H1 (cell line): ENCODE data around the gene PRKN. TPM values are rescaled to one million over a fixed set of nuclear protein-coding genes. Genes with fewer than 3 reads are reported as not detected.

Source experiments
- CTCF ChIA-PET: fragments of 300-600 bp; sonication (Branson Sonifier 250); formaldehyde crosslinking; loops from one replicate; lab custom pipeline; 2021; ENCODE audit not compliant: partially characterized antibody; lab: Charles Lee
- POLR2A ChIA-PET: fragments of 300-600 bp; sonication (Branson Sonifier 250); formaldehyde crosslinking; loops from one replicate; lab custom pipeline; 2021; ENCODE audit warnings: inconsistent platforms; ENCODE audit not compliant: partially characterized antibody; lab: Charles Lee
- DNase-seq, 2 experiments: peaks; one replicate each; pipeline versions ENCODE4 v3.0.0 to v3.0.0-alpha.2; 2010 to 2022; ENCODE audit warnings: low spot score in 2 of 2, low read depth in 1 of 2, mixed read lengths in 1 of 2
- FAIRE-seq: peaks from 2 replicates; lab custom pipeline; 2011; peaks lifted over from hg19 to GRCh38; lab: Jason Lieb, UNC
- H2AFZ ChIP-seq: 2 replicates; pipeline ENCODE4 v1.8.1; 2012; ENCODE audit warnings: low read length, inconsistent platforms
- H2AK5ac ChIP-seq: 2 replicates; pipeline ENCODE4 v1.6.1; 2013; ENCODE audit warnings: low read depth, low read length
- H2BK120ac ChIP-seq: replicated peaks from 2 replicates; pipeline ENCODE3; 2013; ENCODE audit warnings: low read depth, low read length, inconsistent platforms
- H2BK12ac ChIP-seq: 2 replicates; pipeline ENCODE4 v1.6.1; 2013; ENCODE audit warnings: low read depth, low read length
- H2BK15ac ChIP-seq: 2 replicates; pipeline ENCODE4 v1.6.1; 2013; ENCODE audit warnings: low read length
- H2BK20ac ChIP-seq: 2 replicates; pipeline ENCODE4 v1.6.1; 2013; ENCODE audit warnings: low read length
- H2BK5ac ChIP-seq: 2 replicates; pipeline ENCODE4 v1.6.1; 2013; ENCODE audit warnings: low read depth, low read length
- H3K14ac ChIP-seq: 2 replicates; pipeline ENCODE4 v1.6.1; 2013; ENCODE audit warnings: inconsistent platforms; ENCODE audit not compliant: insufficient read length
- H3K18ac ChIP-seq: 2 replicates; pipeline ENCODE4 v1.6.1; 2013; ENCODE audit warnings: low read length; ENCODE audit errors: extremely low read depth
- H3K23ac ChIP-seq: 2 replicates; pipeline ENCODE4 v1.6.1; 2013; ENCODE audit warnings: inconsistent platforms; ENCODE audit not compliant: insufficient read length
- H3K23me2 ChIP-seq: 2 replicates; pipeline ENCODE4 v1.6.1; 2013; ENCODE audit warnings: low read depth, low read length
- H3K27ac ChIP-seq: 2 replicates; pipeline ENCODE4 v1.6.1; 2011; ENCODE audit warnings: low read depth, low read length, inconsistent platforms
- H3K27me3 ChIP-seq, 4 experiments: replicated peaks in 1 of 4; 1 replicate in 1 of 4; 2 replicates in 3 of 4; pipeline versions ENCODE4 v1.6.1 to v1.8.1; 2011 to 2013; ENCODE audit warnings: low read length in 3 of 4, mild to moderate bottlenecking in 3 of 4, inconsistent platforms in 2 of 4, mixed read lengths in 2 of 4, moderate library complexity in 1 of 4; ENCODE audit not compliant: control insufficient read depth in 3 of 4, insufficient read depth in 3 of 4; ENCODE audit errors: extremely low read depth in 1 of 4
- H3K36me3 ChIP-seq, 4 experiments: 2 replicates each; pipeline versions ENCODE4 v1.6.1 to v1.8.1; 2011 to 2013; ENCODE audit warnings: mild to moderate bottlenecking in 4 of 4, low read length in 3 of 4, moderate library complexity in 2 of 4, control low read depth in 1 of 4, inconsistent platforms in 1 of 4; ENCODE audit not compliant: insufficient read depth in 4 of 4, control insufficient read depth in 2 of 4
- H3K4ac ChIP-seq: replicated peaks from 2 replicates; pipeline ENCODE3; 2013; ENCODE audit warnings: low read length, low read depth, mixed read lengths, inconsistent platforms; ENCODE audit not compliant: insufficient read length
- H3K4me1 ChIP-seq, 4 experiments: replicated peaks in 1 of 4; 1 replicate in 1 of 4; 2 replicates in 3 of 4; pipeline versions ENCODE4 v1.6.1 to v1.8.1; 2011 to 2013; ENCODE audit warnings: low read length in 3 of 4, inconsistent platforms in 2 of 4, mixed read lengths in 1 of 4; ENCODE audit not compliant: insufficient read depth in 4 of 4, control insufficient read depth in 3 of 4
- H3K4me2 ChIP-seq, 2 experiments: 2 replicates each; pipeline versions ENCODE4 v1.6.1 to v1.8.1; 2011 to 2013; ENCODE audit warnings: low read depth in 2 of 2, low read length in 2 of 2, control low read depth in 1 of 2, inconsistent platforms in 1 of 2, mild to moderate bottlenecking in 1 of 2; ENCODE audit not compliant: insufficient read depth in 1 of 2
- H3K4me3 ChIP-seq, 4 experiments: fragments of 200-600, 300-600 bp in 1 of 4; sonication (generic), shearing (Covaris generic), sonication (Bioruptor Twin) in 1 of 4; 2 replicates each; pipeline versions ENCODE4 v1.5.1 to v1.8.1; 2011 to 2016; ENCODE audit warnings: low read length in 4 of 4, low read depth in 3 of 4, control low read depth in 2 of 4, inconsistent platforms in 2 of 4, mild to moderate bottlenecking in 2 of 4, mixed read lengths in 1 of 4, moderate library complexity in 1 of 4; ENCODE audit not compliant: insufficient read depth in 2 of 4; ENCODE audit errors: extremely low read depth in 1 of 4
- H3K56ac ChIP-seq: replicated peaks from 2 replicates; pipeline ENCODE3; 2013; ENCODE audit warnings: low read depth, mild to moderate bottlenecking, mixed read lengths, low read length, inconsistent platforms; ENCODE audit not compliant: insufficient read length
- H3K79me1 ChIP-seq: 2 replicates; pipeline ENCODE4 v1.6.1; 2013; ENCODE audit warnings: low read depth, low read length, control low read depth
- H3K79me2 ChIP-seq, 2 experiments: 2 replicates each; pipeline versions ENCODE4 v1.6.1 to v1.8.1; 2012 to 2013; ENCODE audit warnings: low read length in 2 of 2, mild to moderate bottlenecking in 2 of 2, inconsistent platforms in 1 of 2; ENCODE audit not compliant: insufficient read depth in 2 of 2, control insufficient read depth in 1 of 2
- H3K9ac ChIP-seq, 4 experiments: replicated peaks in 1 of 4; 1 replicate in 1 of 4; 2 replicates in 3 of 4; pipeline versions ENCODE4 v1.6.1 to v1.8.1; 2011 to 2013; ENCODE audit warnings: low read depth in 3 of 4, low read length in 3 of 4, control low read depth in 2 of 4, mild to moderate bottlenecking in 2 of 4, moderate library complexity in 2 of 4, inconsistent platforms in 1 of 4; ENCODE audit errors: extremely low read depth in 1 of 4
- H3K9me3 ChIP-seq, 2 experiments: 2 replicates each; pipeline versions ENCODE4 v1.6.1 to v1.8.1; 2012 to 2013; ENCODE audit warnings: mild to moderate bottlenecking in 2 of 2, moderate library complexity in 2 of 2, control low read depth in 1 of 2, inconsistent platforms in 1 of 2, low read depth in 1 of 2, low read length in 1 of 2, mixed read lengths in 1 of 2; ENCODE audit not compliant: insufficient read depth in 2 of 2
- H4K20me1 ChIP-seq, 2 experiments: replicated peaks in 1 of 2; 2 replicates each; pipeline versions ENCODE3 to v1.8.1; 2011 to 2013; ENCODE audit warnings: inconsistent platforms in 2 of 2, low read length in 2 of 2, mild to moderate bottlenecking in 1 of 2; ENCODE audit not compliant: insufficient read depth in 2 of 2, control insufficient read depth in 1 of 2
- H4K5ac ChIP-seq: 2 replicates; pipeline ENCODE4 v1.6.1; 2013; ENCODE audit warnings: low read length, low read depth, mixed read lengths, inconsistent platforms; ENCODE audit not compliant: insufficient read length
- H4K8ac ChIP-seq: 2 replicates; pipeline ENCODE4 v1.8.0; 2013; ENCODE audit warnings: mild to moderate bottlenecking, moderate library complexity, low read length, inconsistent platforms; ENCODE audit not compliant: insufficient read depth; ENCODE audit errors: extremely low read depth
- H4K91ac ChIP-seq: replicated peaks from 2 replicates; pipeline ENCODE3; 2013; ENCODE audit warnings: low read length, mixed read lengths, inconsistent platforms; ENCODE audit not compliant: insufficient read length
- BCL11A ChIP-seq, 2 experiments: IDR thresholded peaks; one replicate each; pipeline ENCODE4 v1.6.1; 2011; ENCODE audit warnings: low read depth in 2 of 2, low read length in 2 of 2, mild to moderate bottlenecking in 2 of 2
- CBX8 ChIP-seq: fragments of 300-800, 300-1000 bp; sonication (generic); IDR thresholded peaks from 2 replicates; pipeline ENCODE4 v1.7.1; 2016; ENCODE audit warnings: low read depth, low read length, borderline replicate concordance
- E2F6 ChIP-seq: IDR thresholded peaks from 2 replicates; pipeline ENCODE4 v1.6.1; 2012; ENCODE audit warnings: inconsistent platforms
- EP300 ChIP-seq, 2 experiments: IDR thresholded peaks; 1 replicate in 1 of 2; 2 replicates in 1 of 2; pipeline ENCODE4 v1.6.1; 2011 to 2012; ENCODE audit warnings: low read depth in 2 of 2, low read length in 2 of 2, mild to moderate bottlenecking in 2 of 2, borderline replicate concordance in 1 of 2, inconsistent platforms in 1 of 2, moderate library complexity in 1 of 2
- HDAC2 ChIP-seq, 2 experiments: fragments of 300-600 bp in 1 of 2; sonication (generic) in 1 of 2; IDR thresholded peaks; 2 replicates each; pipeline ENCODE4 v1.6.1; 2011 to 2012; ENCODE audit warnings: low read depth in 2 of 2, low read length in 2 of 2, mild to moderate bottlenecking in 2 of 2, moderate library complexity in 2 of 2, borderline replicate concordance in 1 of 2, inconsistent platforms in 1 of 2
- HDAC6 ChIP-seq: IDR thresholded peaks from one replicate; pipeline ENCODE4 v1.7.1; 2012; ENCODE audit warnings: low read depth, mild to moderate bottlenecking, inconsistent platforms, low read length, moderate library complexity
- JUN ChIP-seq: IDR thresholded peaks from 2 replicates; pipeline ENCODE4 v1.6.1; 2011; ENCODE audit warnings: low read depth, mild to moderate bottlenecking, improper control_type of control experiment, low read length
- JUND ChIP-seq: IDR thresholded peaks from 2 replicates; pipeline ENCODE4 v1.6.1; 2011; ENCODE audit warnings: mild to moderate bottlenecking, improper control_type of control experiment, low read length
- KDM1A ChIP-seq: fragments of 200-600, 300-600 bp; sonication (generic); IDR thresholded peaks from 2 replicates; pipeline ENCODE4 v1.7.1; 2016; ENCODE audit warnings: mild to moderate bottlenecking, low read length, borderline replicate concordance
- POLR2A ChIP-seq, 2 experiments: IDR thresholded peaks; 1 replicate in 1 of 2; 2 replicates in 1 of 2; pipeline ENCODE4 v1.6.1; 2011; ENCODE audit warnings: low read depth in 2 of 2, low read length in 2 of 2, mild to moderate bottlenecking in 2 of 2; ENCODE audit errors: control extremely low read depth in 1 of 2
- RAD21 ChIP-seq, 2 experiments: IDR thresholded peaks in 1 of 2; conservative IDR thresholded peaks in 1 of 2; 2 replicates each; pipeline ENCODE4 v1.6.1; 2011; ENCODE audit warnings: low read depth in 2 of 2, low read length in 2 of 2, improper control_type of control experiment in 1 of 2, inconsistent platforms in 1 of 2, mild to moderate bottlenecking in 1 of 2, moderate library complexity in 1 of 2
- RFX5 ChIP-seq: IDR thresholded peaks from 2 replicates; pipeline ENCODE4 v1.6.1; 2011; ENCODE audit warnings: low read depth, low read length, improper control_type of control experiment, borderline replicate concordance
- TAF7 ChIP-seq: optimal IDR thresholded peaks from 2 replicates; pipeline ENCODE3; 2011; ENCODE audit warnings: low read depth, mild to moderate bottlenecking, inconsistent platforms, low read length, moderate library complexity, borderline replicate concordance
- TEAD4 ChIP-seq: IDR thresholded peaks from 2 replicates; pipeline ENCODE4 v1.6.1; 2012; ENCODE audit warnings: low read depth, low read length, inconsistent platforms, mixed read lengths
- WGBS, 2 experiments: shearing (Covaris generic) in 1 of 2; methylation state at CpG; one replicate each; pipeline versions ENCODE4 v1.1.6 to v1.1.7; 2013 to 2015; ENCODE audit warnings: low lambda C conversion rate in 2 of 2, mixed read lengths in 2 of 2, inconsistent platforms in 1 of 2, low coverage in 1 of 2, missing lambda C conversion rate in 1 of 2; ENCODE audit not compliant: insufficient replicate concordance in 2 of 2, insufficient coverage in 1 of 2, insufficient read length in 1 of 2; ENCODE audit errors: extremely low coverage in 1 of 2, missing lambda C conversion rate in 1 of 2; 5-methylcytosine and 5-hydroxymethylcytosine counted together
- polyA plus RNA-seq, 7 experiments: library from polyadenylated mRNA; depleted of rRNA in 3 of 7; stranded (reverse) in 5 of 7; unstranded in 2 of 7; fragments of >200 nt in 5 of 7; fragments of 200-250 nt in 2 of 7; gene quantifications; 1 replicate in 5 of 7; 2 replicates in 1 of 7; 4 replicates in 1 of 7; pipeline versions ENCODE4 v1.2.1 to v1.2.3, GENCODE V29; 2011 to 2013; ENCODE audit warnings: missing spikeins in 2 of 7, mixed read lengths in 2 of 7
- total RNA-seq: library from RNA; stranded (reverse); fragmentation: NEBNext Ultra II Directional; extraction: Animal tissue kit (Norgen Biotek cat#: 25700); gene quantifications from 2 replicates; pipeline ENCODE4 v1.2.1, GENCODE V29; 2021

The PRKN gene
- total and polyA plus RNA-seq, 2 of the 8 experiments (the other 6 are each of a cell fraction or from before 2014, with no cell fraction given) = 0.13 to 0.29 TPM

GRCh38 chr6:161532536-161532935 lies 1195.0 kb downstream of the PRKN start:
- no peak overlapping the region for H4K91ac ChIP-seq
- CTCF ChIA-PET = no interaction called here
- H3K56ac ChIP-seq = no peak overlapping the region
- no peak overlapping the region for H2BK12ac ChIP-seq
- H3K4ac ChIP-seq = no peak overlapping the region
- DNase-seq (no peak), FAIRE-seq (no peak)
- H3K27me3 ChIP-seq = no peaks in the 10 kb centered on the region
- H3K9me3 ChIP-seq = no peaks in the 10 kb centered on the region
- H2AK5ac ChIP-seq = no peak overlapping the region
- H4K20me1 ChIP-seq = no peaks in the 10 kb centered on the region
- H4K8ac ChIP-seq = no peak overlapping the region
- no peaks in the 10 kb centered on the region for H3K79me2 ChIP-seq
- H2BK120ac ChIP-seq = no peak overlapping the region
- H3K4me3 ChIP-seq = no peak overlapping the region
- H2BK15ac ChIP-seq = no peak overlapping the region
- H3K18ac ChIP-seq = no peak overlapping the region
- no peak overlapping the region for H2BK5ac ChIP-seq
- H3K14ac ChIP-seq = no peak overlapping the region
- H3K4me2 ChIP-seq = no peak overlapping the region
- H2AFZ ChIP-seq = no peak overlapping the region
- no peaks in the 10 kb centered on the region for H3K23me2 ChIP-seq
- no peaks in the 10 kb centered on the region for H3K4me1 ChIP-seq
- no peaks in the 10 kb centered on the region for H3K36me3 ChIP-seq
- no peak overlapping the region for H2BK20ac ChIP-seq
- POLR2A ChIA-PET = no interaction called here
- no peak overlapping the region for H4K5ac ChIP-seq
- no peak overlapping the region for H3K9ac ChIP-seq
- no peak overlapping the region for H3K23ac ChIP-seq
- H3K27ac ChIP-seq = no peak overlapping the region
- 91% methylated on average over 6 of the region's 6 CpGs; no CpG with 5 or more reads in 1 of the 2 experiments for WGBS, 2 experiments
- H3K79me1 ChIP-seq = no peaks in the 10 kb centered on the region
- TF ChIP-seq E2F6 (no peak), POLR2A (IDR thresholded peaks at IDR 0.05; ENCODE audit: control extremely low read depth in 1 of 2, low read depth in 2 of 2, low read length in 2 of 2) (no peak), JUN (no peak), TEAD4 (no peak), HDAC2 (IDR thresholded peaks at IDR 0.05; ENCODE audit: borderline replicate concordance in 1 of 2, low read depth in 2 of 2, low read length in 2 of 2) (no peak), EP300 (IDR thresholded peaks at IDR 0.05; ENCODE audit: borderline replicate concordance in 1 of 2, low read depth in 2 of 2, low read length in 2 of 2) (no peak), TAF7 (no peak), BCL11A (IDR thresholded peaks at IDR 0.05; ENCODE audit: low read depth in 2 of 2, low read length in 2 of 2) (no peak), JUND (no peak), RAD21 (IDR thresholded peaks at IDR 0.05 in 1 of 2, conservative IDR thresholded peaks at IDR 0.05 in 1 of 2; ENCODE audit: low read depth in 2 of 2, low read length in 2 of 2) (no peak), RFX5 (no peak), CBX8 (no peak), HDAC6 (no peak), KDM1A (no peak)
